ENCODE data around the gene CYSRT1.

CYSRT1 gene

GRCh38 chr9:137220317-137221094, 4.5 kb upstream of the CYSRT1 start:
- no peaks in the 10 kb centered on the region for H3K9me3 ChIP-seq (ENCODE audit: low read length)
- H3K4me3 ChIP-seq (ENCODE audit: low read length): no peak overlapping the region
- no peak overlapping the region for H2AFZ ChIP-seq (ENCODE audit: low read depth, low read length)
- H3K4me1 ChIP-seq (ENCODE audit: insufficient read depth, low read length): peaks cover 10% of the 10 kb centered on the region
- no peaks in the 10 kb centered on the region for H3K27me3 ChIP-seq (ENCODE audit: insufficient read depth, low read length)
- peaks cover 12% of the 10 kb centered on the region for H3K36me3 ChIP-seq (ENCODE audit: insufficient read depth, low read length)

GRCh38 chr9:137221095-137221505, 3.9 kb upstream of the CYSRT1 start:
- Histone ChIP-seq H3K4me1 (ENCODE audit: insufficient read depth, low read length) (peaks cover 12% of the 10 kb centered on the region), H3K4me3 (ENCODE audit: low read length) (no peak overlapping the region), H3K27me3 (ENCODE audit: insufficient read depth, low read length) (no peaks in the 10 kb centered on the region), H3K36me3 (ENCODE audit: insufficient read depth, low read length) (peaks cover 7% of the 10 kb centered on the region), H2AFZ (ENCODE audit: low read depth, low read length) (no peak overlapping the region), H3K9me3 (ENCODE audit: low read length) (no peaks in the 10 kb centered on the region)

GRCh38 chr9:137221506-137222111, 3.4 kb upstream of the CYSRT1 start:
- Histone ChIP-seq H3K27me3 (ENCODE audit: insufficient read depth, low read length) (no peaks in the 10 kb centered on the region), H3K4me1 (ENCODE audit: insufficient read depth, low read length) (peaks cover 15% of the 10 kb centered on the region), H2AFZ (ENCODE audit: low read depth, low read length) (no peak overlapping the region), H3K9me3 (ENCODE audit: low read length) (no peaks in the 10 kb centered on the region), H3K4me3 (ENCODE audit: low read length) (peak overlapping the region; percentile 34), H3K36me3 (ENCODE audit: insufficient read depth, low read length) (peaks cover 3% of the 10 kb centered on the region)

DNA sequence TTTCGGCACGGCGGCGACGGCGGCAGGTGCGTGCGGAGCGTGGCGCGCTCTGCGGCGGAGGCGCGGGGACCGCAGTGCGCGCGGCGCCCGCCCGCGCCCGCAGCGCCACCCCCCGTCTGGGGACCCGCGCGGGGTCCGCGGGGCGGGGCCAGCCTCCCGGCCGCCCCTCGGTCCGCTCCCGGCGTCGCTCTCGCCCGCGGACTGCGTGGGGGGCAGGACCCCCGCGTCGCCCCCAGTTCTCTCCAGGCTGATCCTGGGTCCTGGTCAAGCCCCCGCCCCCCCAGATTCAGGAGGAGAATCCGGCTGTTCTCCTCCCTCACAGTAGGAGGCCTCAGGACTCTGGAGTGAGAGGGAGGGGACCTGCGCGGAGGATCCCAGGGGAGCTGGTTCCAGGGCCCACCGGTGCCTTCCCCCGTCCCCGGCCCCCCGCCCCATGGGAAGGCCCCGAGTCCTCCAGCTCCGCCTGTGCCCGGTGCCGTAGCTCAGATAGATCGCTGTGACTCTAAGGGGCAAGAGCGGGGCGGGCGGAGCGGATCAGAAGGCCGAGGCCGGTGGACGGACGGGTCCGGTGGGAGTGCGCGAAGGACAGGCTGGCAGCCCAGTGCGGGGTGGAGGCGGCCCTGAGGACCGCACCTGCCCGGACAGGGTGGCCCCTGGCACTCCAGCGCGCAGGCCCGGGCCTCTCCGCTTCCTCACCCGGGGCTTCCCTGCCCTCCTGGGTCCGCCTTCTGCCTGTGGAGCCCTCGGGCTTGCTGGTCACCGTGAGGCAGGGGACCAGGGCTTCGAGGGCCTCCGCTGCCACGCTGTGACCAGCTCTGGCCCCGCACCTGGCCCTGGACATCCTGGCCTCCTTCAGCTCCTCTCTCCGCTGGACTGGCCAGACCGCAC, 2.5 kb upstream of the CYSRT1 start, which contains the start of gene RNF208:
Gene RNF208, minus strand, starts transcription at position 51 of the 888 bp plus-strand sequence. CDS start 1,028 bp downstream, outside the sequence.
- Histone ChIP-seq H3K4me1 (ENCODE audit: insufficient read depth, low read length) (peaks cover 15% of the 10 kb centered on the region), H3K9me3 (ENCODE audit: low read length) (no peaks in the 10 kb centered on the region), H3K27me3 (ENCODE audit: insufficient read depth, low read length) (no peaks in the 10 kb centered on the region), H2AFZ (ENCODE audit: low read depth, low read length) (no peak within 1 kb of the TSS), H3K4me3 (ENCODE audit: low read length) (peak within 1 kb of the TSS; percentile 98), H3K36me3 (ENCODE audit: insufficient read depth, low read length) (no peaks in the 10 kb centered on the region)

- Histone ChIP-seq H3K27me3 (ENCODE audit: insufficient read depth, low read length) (no peaks in the 10 kb centered on the region), H3K4me3 (ENCODE audit: low read length) (peak overlapping the region; percentile 98), H3K4me1 (ENCODE audit: insufficient read depth, low read length) (peaks cover 15% of the 10 kb centered on the region), H3K9me3 (ENCODE audit: low read length) (no peaks in the 10 kb centered on the region), H2AFZ (ENCODE audit: low read depth, low read length) (peak overlapping the region; percentile 90), H3K36me3 (ENCODE audit: insufficient read depth, low read length) (no peaks in the 10 kb centered on the region)
Measured at GRCh38 chr9:137223078-137223970, 1.6 kb upstream of the CYSRT1 start.

DNA sequence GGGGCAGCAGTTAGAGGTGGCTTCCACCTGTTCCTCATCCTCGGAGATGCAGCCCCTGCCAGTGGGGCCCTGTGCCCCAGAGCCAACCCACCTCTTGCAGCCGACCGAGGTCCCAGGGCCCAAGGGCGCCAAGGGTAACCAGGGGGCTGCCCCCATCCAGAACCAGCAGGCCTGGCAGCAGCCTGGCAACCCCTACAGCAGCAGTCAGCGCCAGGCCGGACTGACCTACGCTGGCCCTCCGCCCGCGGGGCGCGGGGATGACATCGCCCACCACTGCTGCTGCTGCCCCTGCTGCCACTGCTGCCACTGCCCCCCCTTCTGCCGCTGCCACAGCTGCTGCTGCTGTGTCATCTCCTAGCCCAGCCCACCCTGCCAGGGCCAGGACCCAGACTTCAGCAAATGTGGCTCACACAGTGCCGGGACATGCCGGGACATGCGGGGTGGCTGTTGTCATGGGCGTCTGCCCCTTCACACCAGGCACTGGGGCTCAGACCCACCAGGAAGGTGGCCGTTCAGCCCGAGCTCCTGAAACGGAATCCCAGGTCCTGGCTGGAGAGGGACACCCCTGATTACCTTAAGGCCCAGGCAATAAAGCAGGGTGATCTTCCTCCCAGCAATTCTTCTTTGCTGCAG, 841 bp downstream of the CYSRT1 start:
- H3K4me1 ChIP-seq (ENCODE audit: insufficient read depth, low read length): peaks cover 15% of the 10 kb centered on the region
- no peaks in the 10 kb centered on the region for H3K9me3 ChIP-seq (ENCODE audit: low read length)
- H3K27me3 ChIP-seq (ENCODE audit: insufficient read depth, low read length): peaks cover 2% of the 10 kb centered on the region
- no peak overlapping the region for H2AFZ ChIP-seq (ENCODE audit: low read depth, low read length)
- H3K4me3 ChIP-seq (ENCODE audit: low read length): no peak overlapping the region
- H3K36me3 ChIP-seq (ENCODE audit: insufficient read depth, low read length): no peaks in the 10 kb centered on the region

GRCh38 chr9:137226338-137227053, 1.5 kb downstream of the CYSRT1 start:
- H3K4me3 ChIP-seq (ENCODE audit: low read length): no peak overlapping the region
- H2AFZ ChIP-seq (ENCODE audit: low read depth, low read length): no peak overlapping the region
- H3K36me3 ChIP-seq (ENCODE audit: insufficient read depth, low read length): no peaks in the 10 kb centered on the region
- H3K27me3 ChIP-seq (ENCODE audit: insufficient read depth, low read length): peaks cover 3% of the 10 kb centered on the region
- peaks cover 15% of the 10 kb centered on the region for H3K4me1 ChIP-seq (ENCODE audit: insufficient read depth, low read length)
- no peaks in the 10 kb centered on the region for H3K9me3 ChIP-seq (ENCODE audit: low read length)

GRCh38 chr9:137227054-137227852, 2.3 kb downstream of the CYSRT1 start, which contains the start of gene RNF224:
TSS of gene RNF224 (plus strand) at chr9:137227502. CDS start at chr9:137228336, 834 bp downstream.
- Histone ChIP-seq H3K27me3 (ENCODE audit: insufficient read depth, low read length) (peaks cover 3% of the 10 kb centered on the region), H3K4me1 (ENCODE audit: insufficient read depth, low read length) (peaks cover 15% of the 10 kb centered on the region), H3K36me3 (ENCODE audit: insufficient read depth, low read length) (no peaks in the 10 kb centered on the region), H3K4me3 (ENCODE audit: low read length) (no peak within 1 kb of the TSS), H3K9me3 (ENCODE audit: low read length) (no peaks in the 10 kb centered on the region), H2AFZ (ENCODE audit: low read depth, low read length) (no peak within 1 kb of the TSS)

- Histone ChIP-seq H3K4me1 (ENCODE audit: insufficient read depth, low read length) (peaks cover 9% of the 10 kb centered on the region), H3K9me3 (ENCODE audit: low read length) (no peaks in the 10 kb centered on the region), H3K36me3 (ENCODE audit: insufficient read depth, low read length) (no peaks in the 10 kb centered on the region)
Measured at GRCh38 chr9:137227853-137228505, 3.0 kb downstream of the CYSRT1 start.

DNA sequence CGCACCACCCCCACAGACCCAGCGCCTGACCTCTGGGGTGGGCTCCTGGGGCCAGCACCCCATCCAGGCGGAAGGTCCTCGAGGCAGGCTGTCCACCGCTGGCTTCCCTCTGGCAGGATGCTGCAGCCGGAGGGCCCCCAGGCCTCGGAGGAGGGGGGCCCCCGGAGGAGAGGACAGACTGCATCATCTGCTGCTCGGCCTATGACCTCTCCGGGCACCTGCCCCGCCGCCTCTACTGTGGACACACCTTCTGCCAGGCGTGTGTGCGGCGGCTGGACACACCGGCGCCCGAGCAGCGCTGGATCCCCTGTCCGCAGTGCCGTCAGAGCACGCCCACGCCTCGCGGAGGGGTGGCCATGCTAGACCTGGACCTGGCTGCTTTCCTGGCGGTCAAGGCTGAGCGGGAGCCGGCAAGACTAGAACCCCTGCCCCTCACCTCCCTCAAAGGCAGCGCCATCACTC, 3.6 kb downstream of the CYSRT1 start:
- Histone ChIP-seq H3K9me3 (ENCODE audit: low read length) (no peaks in the 10 kb centered on the region), H3K4me1 (ENCODE audit: insufficient read depth, low read length) (peaks cover 8% of the 10 kb centered on the region), H3K27me3 (ENCODE audit: insufficient read depth, low read length) (peaks cover 3% of the 10 kb centered on the region), H3K36me3 (ENCODE audit: insufficient read depth, low read length) (no peaks in the 10 kb centered on the region), H3K4me3 (ENCODE audit: low read length) (no peak overlapping the region), H2AFZ (ENCODE audit: low read depth, low read length) (no peak overlapping the region)

More at GRCh38 chr9:137227853-137228505, 3.0 kb downstream of the CYSRT1 start:
- H3K27me3 ChIP-seq (ENCODE audit: insufficient read depth, low read length): peaks cover 3% of the 10 kb centered on the region
- H3K4me3 ChIP-seq (ENCODE audit: low read length): no peak overlapping the region
- no peak overlapping the region for H2AFZ ChIP-seq (ENCODE audit: low read depth, low read length)
